OCI-M2 (cell line): ENCODE results near the gene MPDZ.

Source experiments
- DNase-seq: peaks from one replicate; lab custom pipeline; 2025; ENCODE audit not compliant: unreplicated experiment; lab: John Stamatoyannopoulos, UW

The MPDZ gene

DNA sequence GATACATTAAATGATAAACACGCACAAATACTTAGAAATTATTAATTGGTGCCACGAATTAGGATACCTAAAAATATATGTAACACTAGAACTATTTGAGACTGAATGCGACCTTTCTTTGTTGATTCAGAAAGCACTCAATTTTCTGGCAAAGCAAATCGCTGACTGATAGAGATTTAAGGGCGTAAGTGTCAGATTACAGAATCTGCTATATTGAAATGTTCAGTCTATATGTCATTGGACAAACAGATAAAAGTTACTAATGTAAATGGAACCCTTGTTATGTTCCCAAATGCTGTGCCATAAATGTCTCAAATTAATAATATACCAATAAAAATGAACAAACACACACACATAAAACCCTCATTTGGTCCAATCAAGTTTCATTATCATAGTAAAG lies 137.9 kb downstream of the MPDZ start:
- DNase-seq: no peak

DNA sequence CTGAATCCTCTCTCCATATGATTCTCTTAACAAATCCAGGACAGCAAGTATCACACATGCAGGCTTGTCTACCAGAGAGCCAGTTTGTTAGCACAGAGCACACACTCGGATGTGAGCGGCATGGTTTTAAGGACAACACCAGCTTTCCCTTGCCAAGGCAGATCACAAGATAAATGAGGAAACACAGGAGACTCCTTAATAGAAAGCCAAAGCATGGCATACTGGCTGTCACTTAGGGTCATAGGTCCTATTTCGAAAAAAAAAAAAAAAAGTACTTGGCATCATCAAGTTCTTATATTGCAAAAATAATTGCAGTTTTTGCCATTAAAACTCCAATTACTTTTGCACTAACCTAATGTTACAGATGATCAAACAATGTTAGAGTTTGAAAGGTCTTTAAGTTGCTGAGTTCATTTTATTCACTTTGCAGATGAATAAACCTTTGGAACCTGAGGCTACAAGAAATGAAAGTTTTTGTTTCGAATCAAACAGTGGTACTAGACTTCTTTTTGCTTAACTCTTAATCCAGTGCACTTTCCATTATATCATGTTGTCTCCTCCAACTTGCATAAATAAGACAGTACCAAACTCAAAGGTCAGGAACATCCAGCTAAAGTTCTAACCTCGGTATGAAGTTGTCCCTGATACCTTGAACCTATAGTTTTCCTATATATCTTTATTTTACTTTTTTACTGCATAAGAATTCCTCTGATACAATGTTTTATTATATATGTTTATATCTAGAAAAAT lies 138.5 kb downstream of the MPDZ start:
- no peak for DNase-seq

- no peak for DNase-seq
These were observed 139.8 kb downstream of the MPDZ start for GRCh38 chr9:13139641-13140171.

DNA sequence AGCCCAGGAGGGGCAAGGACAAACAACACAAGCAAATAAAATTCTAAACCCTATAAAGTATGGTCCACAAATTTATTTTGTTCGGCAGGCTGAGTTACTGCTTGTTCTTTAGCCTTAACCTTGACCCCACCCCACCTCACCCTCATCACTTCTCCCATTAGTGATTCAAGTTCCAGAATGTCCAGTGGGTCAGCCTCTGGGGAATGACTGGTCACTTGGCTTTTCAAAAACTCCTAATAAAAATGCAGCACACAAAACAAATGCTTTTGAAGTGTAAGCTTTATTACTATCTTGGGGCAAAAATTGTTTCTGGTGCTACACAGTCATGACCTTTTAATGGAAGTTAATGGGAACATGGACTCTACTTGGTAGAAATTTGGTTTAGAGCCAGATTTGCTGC lies 142.1 kb downstream of the MPDZ start:
- no peak for DNase-seq

DNA sequence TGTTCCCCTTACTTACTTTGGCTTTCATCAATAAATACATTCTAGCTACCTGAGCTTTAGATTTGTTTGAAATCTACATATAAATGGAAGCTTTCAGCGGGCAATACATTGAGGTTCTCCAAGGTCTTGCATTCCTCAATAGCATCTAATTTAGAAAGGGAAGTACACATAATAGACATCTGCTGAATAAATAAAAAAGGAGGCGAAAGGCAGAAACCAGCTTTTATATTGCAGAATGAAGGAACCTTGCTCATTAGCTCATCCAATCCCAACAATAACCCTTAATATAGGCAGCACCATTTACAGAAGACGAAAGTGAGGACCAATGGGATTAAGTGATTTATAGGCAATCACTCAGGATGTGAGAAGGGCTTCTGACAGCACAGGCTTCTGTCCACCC lies 147.5 kb downstream of the MPDZ start:
- no peak for DNase-seq

DNA sequence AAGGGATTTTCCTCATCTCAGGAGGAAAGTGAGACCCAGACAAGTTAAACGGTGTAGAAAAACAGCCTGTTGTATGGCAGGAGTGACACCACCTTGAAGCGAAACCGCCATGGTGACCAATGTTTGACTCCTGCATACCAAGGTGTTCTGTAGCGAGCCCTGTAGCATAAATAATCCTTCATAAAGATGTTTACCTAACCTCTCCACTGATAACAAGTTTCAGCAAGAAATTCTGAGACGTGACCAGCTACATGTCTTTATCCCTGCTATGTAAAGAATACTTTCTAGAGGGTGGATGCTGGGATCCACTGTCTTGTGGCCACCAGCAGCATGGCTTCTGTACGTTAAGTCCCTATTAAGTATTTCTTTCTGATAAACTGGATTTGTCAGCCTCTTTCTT lies 148.1 kb downstream of the MPDZ start:
- DNase-seq: no peak

DNA sequence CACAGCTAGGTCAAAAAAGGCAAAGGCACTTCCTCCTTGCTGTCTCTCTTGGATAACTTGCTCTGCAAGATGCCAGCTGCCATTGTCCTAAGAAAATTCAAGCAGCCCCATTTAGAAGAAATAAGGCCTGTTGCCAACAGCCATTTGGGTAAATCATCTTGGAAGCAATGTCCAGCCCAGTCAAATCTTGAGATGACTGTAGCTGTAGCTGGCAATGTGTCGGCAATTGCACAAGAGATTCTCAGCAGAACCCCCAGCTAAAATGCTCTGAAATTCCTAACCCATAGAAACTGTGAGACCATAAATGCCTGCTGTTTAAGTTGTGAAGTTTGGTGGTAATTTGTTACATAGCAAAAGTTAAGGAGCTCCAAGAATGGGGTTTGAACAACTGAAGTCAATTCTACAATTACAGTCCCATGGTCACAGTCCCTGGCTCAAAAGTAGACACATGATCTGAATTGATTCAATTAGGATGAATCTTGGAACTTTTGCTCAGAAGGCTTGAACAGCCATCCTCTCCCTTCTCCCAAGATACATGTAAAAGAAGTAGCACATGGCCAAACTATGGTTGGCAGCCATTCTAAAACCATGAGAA lies 151.1 kb downstream of the MPDZ start:
- no peak for DNase-seq

- DNase-seq: no peak
These were observed 152.4 kb downstream of the MPDZ start for GRCh38 chr9:13127131-13127530.

DNA sequence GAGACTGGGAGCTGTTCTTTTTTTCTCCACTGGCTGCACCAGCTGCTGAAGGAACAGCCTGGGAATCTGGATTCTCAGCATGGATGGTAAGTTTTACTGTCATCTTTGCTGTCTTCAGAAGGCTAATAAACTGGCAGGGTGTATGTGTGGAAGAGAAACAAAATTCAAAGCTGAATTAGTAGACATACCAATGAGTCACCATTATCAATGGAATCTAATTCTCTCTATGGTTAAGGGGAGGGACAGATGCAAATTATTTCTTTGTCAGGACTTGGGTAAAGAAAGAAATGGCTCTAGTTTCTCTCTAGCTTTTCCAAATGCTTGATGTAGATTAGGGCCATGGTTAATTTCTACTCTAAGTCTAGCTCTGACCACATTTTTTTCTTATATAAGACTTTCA lies 154.2 kb downstream of the MPDZ start:
- DNase-seq: no peak

DNA sequence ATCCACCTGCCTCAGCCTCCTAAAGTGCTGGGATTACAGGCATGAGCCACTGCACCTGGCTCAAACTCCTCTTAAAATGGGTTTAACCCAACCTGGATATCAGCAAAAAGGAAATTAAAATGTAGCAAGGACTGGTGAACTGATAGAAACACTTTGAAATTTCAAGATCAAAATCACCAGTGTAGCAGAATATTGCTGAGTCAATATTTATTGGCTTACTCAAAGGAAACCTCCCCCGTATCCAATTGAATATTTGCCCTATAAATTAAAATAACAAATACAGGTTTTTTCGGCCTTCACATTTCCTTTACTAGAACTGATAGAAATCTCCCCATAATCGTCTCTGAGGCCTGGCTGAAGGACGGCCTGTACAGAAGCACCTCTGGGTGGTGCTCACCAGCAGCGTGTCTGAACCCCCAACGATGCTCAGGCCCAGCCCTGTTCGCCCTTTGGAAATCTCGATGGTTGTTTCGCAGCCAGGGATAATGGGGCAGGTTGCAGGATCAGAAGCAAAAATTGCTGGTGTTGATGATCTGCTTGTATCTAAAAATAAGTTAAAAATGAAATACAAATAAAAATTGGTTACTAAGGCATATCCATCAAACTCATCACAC lies 156.6 kb downstream of the MPDZ start:
- no peak for DNase-seq

GRCh38 chr9:13118313-13118712 lies 161.2 kb downstream of the MPDZ start:
- DNase-seq: no peak

DNA sequence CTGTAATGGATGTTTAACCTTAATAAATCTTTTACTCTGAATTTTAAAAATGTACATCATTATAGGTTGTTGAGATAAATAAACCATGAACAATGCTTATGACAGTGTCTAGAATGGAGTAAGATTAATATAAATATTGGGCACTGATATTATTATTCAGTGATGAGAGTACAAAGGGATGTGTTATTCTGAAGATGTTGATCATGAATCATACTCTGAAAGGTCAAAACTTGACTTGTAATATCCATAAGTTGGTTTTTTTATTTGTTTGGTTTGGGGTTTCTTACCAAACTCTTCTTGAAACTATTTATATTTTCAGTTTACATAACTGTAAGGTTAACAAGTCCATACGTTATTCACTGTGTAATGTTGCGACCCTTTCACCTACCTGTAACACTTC lies 163.2 kb downstream of the MPDZ start:
- no peak for DNase-seq

DNA sequence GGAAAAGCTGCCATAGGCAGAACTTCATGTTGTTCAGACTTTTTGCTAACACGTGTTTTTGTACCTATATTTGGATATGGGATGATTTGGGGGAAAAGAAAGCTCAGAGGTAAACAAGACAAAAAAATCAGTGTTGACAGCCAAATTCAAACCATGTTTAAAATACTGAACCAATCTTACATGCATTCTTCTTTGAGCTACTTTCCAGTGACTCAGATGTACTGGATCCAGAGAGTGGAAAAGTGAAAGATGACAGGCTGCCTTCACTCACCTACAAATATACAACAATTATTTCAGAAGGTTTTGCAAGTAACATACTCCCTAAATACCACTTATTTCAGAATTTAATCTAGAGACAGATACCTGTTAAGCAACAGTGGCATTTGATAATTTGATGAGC lies 165.7 kb downstream of the MPDZ start:
- no peak for DNase-seq

GRCh38 chr9:13113216-13113615 lies 166.3 kb downstream of the MPDZ start:
- no peak for DNase-seq

DNA sequence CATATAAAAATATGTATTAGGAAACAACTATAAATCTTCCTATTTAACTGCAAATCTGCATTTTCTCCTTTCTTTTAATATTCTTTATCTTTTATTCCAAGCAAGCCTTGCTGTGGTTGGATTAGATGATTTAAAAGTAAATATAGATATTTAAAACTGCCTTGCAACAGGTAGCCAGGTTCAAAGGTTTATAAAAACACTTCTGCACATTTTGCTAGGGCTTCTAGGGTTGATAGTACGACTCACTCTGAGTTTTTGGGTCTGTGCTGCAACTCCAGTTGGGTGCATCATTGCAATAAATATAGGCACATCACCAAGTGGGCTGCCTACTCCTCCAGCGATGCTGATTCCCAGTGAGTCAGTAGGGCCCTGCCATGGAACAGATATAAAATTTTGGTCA lies 167.7 kb downstream of the MPDZ start:
- no peak for DNase-seq

GRCh38 chr9:13110766-13111417 lies 168.6 kb downstream of the MPDZ start:
- no peak for DNase-seq

DNA sequence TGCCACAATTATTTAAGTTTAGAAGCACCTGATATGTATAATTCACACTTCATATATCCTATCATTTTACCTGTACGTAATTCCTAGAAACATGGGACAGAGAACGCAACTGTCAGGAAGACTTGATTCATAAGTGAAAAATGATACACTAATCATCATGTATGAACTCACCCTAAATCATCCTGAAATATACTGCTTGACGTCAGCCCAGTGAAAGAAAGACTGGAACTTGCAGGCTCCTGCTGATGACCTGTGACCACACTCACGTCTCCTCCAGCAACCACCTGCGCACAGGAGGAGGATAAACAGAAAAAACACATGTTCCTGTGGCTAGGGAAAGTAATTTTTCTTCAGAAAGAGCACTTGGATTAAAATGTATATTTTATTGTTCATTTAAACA lies 169.7 kb downstream of the MPDZ start:
- no peak for DNase-seq

- DNase-seq: no peak
These were observed 172.5 kb downstream of the MPDZ start for GRCh38 chr9:13107008-13107407.

DNA sequence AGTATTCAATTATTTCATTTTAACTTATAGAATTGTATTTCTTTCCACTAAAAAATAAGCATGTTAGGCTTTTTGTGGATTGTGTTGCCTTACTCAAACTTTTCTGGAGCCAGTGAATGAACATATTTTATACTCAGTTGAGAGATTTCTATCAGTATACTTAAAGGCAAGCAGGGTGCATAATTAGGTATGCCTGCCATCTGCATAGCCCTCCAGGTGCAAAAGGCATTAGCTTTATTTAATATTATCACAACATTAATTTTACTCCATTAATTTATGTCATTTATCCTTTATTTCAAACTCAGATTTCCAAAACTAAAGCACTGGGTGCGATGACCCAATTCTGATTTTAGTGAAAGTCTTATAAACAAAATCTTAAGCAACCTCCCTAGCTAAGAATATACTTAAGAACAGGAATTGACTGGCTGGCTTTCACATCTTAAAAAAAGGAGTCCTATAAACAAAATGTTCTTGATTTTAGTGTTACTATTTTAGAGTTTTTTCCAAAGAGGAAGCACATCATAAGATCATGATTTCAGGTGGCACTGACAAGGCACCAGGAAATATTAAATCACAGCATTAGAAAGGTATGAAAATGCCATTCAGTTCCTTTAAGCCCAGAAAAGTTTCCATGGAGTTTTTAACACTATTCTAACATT lies 178.4 kb downstream of the MPDZ start:
- DNase-seq: no peak

DNA sequence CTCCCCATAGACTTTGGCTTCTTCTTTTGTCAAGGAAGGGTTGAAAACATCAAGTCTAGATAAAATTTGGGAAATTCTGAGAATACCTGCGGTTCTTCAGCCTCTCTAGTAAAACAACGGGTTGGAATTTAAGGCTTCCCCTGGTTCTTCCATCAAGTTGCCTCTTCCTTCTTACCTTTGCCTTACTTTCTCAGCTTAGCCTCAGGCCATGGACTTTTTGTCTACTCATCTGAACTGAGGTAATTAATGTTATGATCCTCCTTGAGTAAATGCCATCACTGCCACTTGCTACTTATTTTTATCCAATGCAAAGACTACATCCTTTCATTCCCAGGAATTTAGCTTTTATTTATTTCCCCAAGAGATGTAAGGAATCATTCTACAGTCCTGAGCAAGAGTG lies 184.4 kb downstream of the MPDZ start:
- DNase-seq: no peak

DNA sequence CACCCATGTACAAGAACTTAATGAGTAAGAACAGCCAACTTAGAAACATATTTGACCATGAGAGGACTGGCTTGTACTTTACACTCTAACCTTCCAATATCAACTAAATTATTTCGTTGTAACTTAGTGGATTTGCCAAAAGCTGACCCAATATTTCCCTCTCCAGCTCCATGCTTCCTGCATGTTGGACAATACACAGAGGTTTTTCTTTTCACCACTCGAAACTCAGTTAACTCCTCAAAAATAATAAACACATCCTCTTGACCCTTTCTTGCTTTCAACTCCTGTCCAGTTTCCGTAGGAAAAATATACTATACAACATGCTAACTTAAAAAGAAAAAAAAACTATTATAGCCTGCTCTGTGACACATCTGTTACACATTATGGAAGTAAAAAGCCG lies 188.9 kb downstream of the MPDZ start:
- no peak for DNase-seq
